Natural killer cell (primary cell): ENCODE results near the gene PHETA1. TPM values are rescaled to one million over a fixed set of nuclear protein-coding genes. Genes with fewer than 3 reads are reported as not detected.
"Not testable (repeated sequence)": the region's sequence is repeated elsewhere in the genome, so short reads cannot be mapped to it uniquely, and the experiment has no call there.

Source experiments
- ATAC-seq, 3 donors: fragments of 150-1000 bp in 2 of 3; fragments of 200-7000 bp in 1 of 3; cut with Tn5 transposase; 1 replicate in 1 of 3; 2 replicates in 2 of 3; pipeline ENCODE4 v1.10.0; 2021; ENCODE audit warnings: mild to moderate bottlenecking in 2 of 3, moderate library complexity in 2 of 3
- DNase-seq, 2 donors: peaks; one replicate each; pipeline versions ENCODE4 v3.0.0 to v3.0.0-alpha.2; 2013 to 2021; ENCODE audit warnings: mixed read lengths in 1 of 2
- H3K27ac ChIP-seq: one replicate; pipeline ENCODE4 v1.5.1; 2013; ENCODE audit warnings: mild to moderate bottlenecking, low read length
- H3K27me3 ChIP-seq: one replicate; pipeline ENCODE4 v1.6.1; 2013; ENCODE audit warnings: low read length; ENCODE audit not compliant: control insufficient read depth, insufficient read depth
- H3K36me3 ChIP-seq: one replicate; pipeline ENCODE4 v1.6.1; 2013; ENCODE audit warnings: low read length; ENCODE audit not compliant: control insufficient read depth, insufficient read depth
- H3K4me1 ChIP-seq: one replicate; pipeline ENCODE4 v1.6.1; 2013; ENCODE audit warnings: low read length; ENCODE audit not compliant: control insufficient read depth, insufficient read depth
- H3K4me3 ChIP-seq: one replicate; pipeline ENCODE4 v1.5.1; 2013; ENCODE audit warnings: low read length
- H3K9me3 ChIP-seq: one replicate; pipeline ENCODE4 v1.6.1; 2013; ENCODE audit warnings: low read length; ENCODE audit not compliant: control insufficient read depth, insufficient read depth
- H3K27ac Mint-ChIP-seq, 2 donors: one replicate each; pipeline ENCODE4 v1.8.0; 2022; ENCODE audit warnings: mild to moderate bottlenecking in 2 of 2, mixed read lengths in 2 of 2, moderate library complexity in 1 of 2
- H3K27me3 Mint-ChIP-seq, 2 donors: one replicate each; pipeline ENCODE4 v1.8.0; 2022; ENCODE audit warnings: low read depth in 2 of 2, mixed read lengths in 2 of 2
- H3K36me3 Mint-ChIP-seq: one replicate; pipeline ENCODE4 v1.8.0; 2022; ENCODE audit warnings: mixed read lengths
- H3K4me1 Mint-ChIP-seq, 2 donors: one replicate each; pipeline ENCODE4 v1.8.0; 2022; ENCODE audit warnings: mixed read lengths in 2 of 2
- H3K4me3 Mint-ChIP-seq: one replicate; pipeline ENCODE4 v1.8.0; 2022; ENCODE audit warnings: mild to moderate bottlenecking, moderate library complexity, mixed read lengths
- H3K9me3 Mint-ChIP-seq, 2 donors: one replicate each; pipeline ENCODE4 v1.8.0; 2022; ENCODE audit warnings: mixed read lengths in 2 of 2
- WGBS: methylation state at CpG from one replicate; pipeline ENCODE4 v1.1.7; 2013; ENCODE audit warnings: missing lambda C conversion rate; ENCODE audit not compliant: insufficient coverage; 5-methylcytosine and 5-hydroxymethylcytosine counted together
- intact Hi-C: fragments of 100-400 bp; cut with micrococcal nuclease; formaldehyde crosslinking; loops from one replicate; pipeline ENCODE4 v1.14.2; 2022
- total RNA-seq, 4 donors: library from RNA; stranded (reverse); fragments of 120-200 nt in 1 of 4; gene quantifications; one replicate each; pipeline versions ENCODE4 v1.2.3 to v1.2.4, GENCODE V29; 2013 to 2022
- TF ChIP-seq, protein P1 (sequence below): fragments of 200-600 bp; IDR thresholded peaks from one replicate; pipeline ENCODE4 v1.8.0; 2022; ENCODE audit warnings: antibody characterized with exemption

Gene PHETA1
- total RNA-seq, 3 donors from 2014 or later (not counting 1 experiment from before 2014, with no cell fraction given), result 3.4 to 3.8 (median 3.5) TPM

DNA sequence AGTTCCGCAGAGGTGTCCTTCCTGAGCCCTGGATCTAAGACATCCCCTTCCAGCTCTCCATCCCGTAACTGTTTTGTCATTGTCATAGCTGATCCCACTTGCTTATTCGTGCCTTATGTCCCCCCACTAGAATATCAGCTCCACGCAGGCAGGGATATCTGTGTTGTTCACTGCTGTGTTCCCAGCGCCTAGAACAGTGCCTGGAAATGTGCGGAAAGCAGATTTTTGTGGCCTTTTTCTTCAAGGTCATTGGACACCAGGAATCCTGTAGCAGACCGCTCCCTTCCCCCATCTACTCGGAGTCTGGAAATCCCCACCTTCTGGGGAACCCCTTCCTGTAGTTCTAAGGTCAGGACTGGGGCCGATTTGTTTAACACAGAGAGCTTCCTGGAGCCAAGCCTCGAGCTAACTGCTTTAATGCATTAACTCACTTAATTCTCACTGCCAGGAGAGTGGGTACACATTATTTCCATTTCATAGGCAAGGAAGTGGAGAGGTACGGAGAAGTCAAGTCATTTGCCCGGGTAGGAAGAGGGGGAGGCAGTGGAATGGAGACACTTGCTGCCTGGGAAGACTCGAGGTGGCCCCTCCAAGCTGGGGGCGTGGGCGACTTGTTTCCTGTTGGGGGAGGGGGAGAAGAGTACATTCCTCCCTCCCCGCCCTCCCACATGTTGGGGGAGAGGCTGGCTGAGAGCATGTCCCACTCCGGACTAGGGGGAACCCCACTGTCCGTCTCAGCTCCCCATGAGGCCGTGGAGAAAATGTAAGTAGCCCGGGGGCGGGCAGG, 35.7 kb upstream of the PHETA1 start:
- Histone ChIP-seq H3K36me3 (no peaks in the 10 kb centered on the region), H3K4me1 (peaks cover 59% of the 10 kb centered on the region), H3K27me3 (no peaks in the 10 kb centered on the region), H3K27ac (peak overlapping the region; percentile 62), H3K9me3 (no peaks in the 10 kb centered on the region), H3K4me3 (peak overlapping the region; percentile 37)
- H3K27ac Mint-ChIP-seq, result peak overlapping the region; percentile 91 to 96
- DNase-seq (peak; percentile 27 to 81), ATAC-seq (no peak)
- peak overlapping the region; percentile 95 for H3K4me3 Mint-ChIP-seq
- peaks cover 45 to 68% of the 10 kb centered on the region in 2 donors for H3K4me1 Mint-ChIP-seq
- H3K27me3 Mint-ChIP-seq, result peaks cover 6 to 8% of the 10 kb centered on the region in 2 donors
- intact Hi-C loops, result loop anchor here (1.0 kb wide), 1 partner anchor 30 kb away; no protein-coding TSS in a partner anchor
- H3K36me3 Mint-ChIP-seq, result no peaks in the 10 kb centered on the region
- TF ChIP-seq, protein P1, sequence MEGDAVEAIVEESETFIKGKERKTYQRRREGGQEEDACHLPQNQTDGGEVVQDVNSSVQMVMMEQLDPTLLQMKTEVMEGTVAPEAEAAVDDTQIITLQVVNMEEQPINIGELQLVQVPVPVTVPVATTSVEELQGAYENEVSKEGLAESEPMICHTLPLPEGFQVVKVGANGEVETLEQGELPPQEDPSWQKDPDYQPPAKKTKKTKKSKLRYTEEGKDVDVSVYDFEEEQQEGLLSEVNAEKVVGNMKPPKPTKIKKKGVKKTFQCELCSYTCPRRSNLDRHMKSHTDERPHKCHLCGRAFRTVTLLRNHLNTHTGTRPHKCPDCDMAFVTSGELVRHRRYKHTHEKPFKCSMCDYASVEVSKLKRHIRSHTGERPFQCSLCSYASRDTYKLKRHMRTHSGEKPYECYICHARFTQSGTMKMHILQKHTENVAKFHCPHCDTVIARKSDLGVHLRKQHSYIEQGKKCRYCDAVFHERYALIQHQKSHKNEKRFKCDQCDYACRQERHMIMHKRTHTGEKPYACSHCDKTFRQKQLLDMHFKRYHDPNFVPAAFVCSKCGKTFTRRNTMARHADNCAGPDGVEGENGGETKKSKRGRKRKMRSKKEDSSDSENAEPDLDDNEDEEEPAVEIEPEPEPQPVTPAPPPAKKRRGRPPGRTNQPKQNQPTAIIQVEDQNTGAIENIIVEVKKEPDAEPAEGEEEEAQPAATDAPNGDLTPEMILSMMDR, result no peak
- WGBS, result 33% methylated on average over 17 of the region's 21 CpGs
- H3K9me3 Mint-ChIP-seq, result no peaks in the 10 kb centered on the region

DNA sequence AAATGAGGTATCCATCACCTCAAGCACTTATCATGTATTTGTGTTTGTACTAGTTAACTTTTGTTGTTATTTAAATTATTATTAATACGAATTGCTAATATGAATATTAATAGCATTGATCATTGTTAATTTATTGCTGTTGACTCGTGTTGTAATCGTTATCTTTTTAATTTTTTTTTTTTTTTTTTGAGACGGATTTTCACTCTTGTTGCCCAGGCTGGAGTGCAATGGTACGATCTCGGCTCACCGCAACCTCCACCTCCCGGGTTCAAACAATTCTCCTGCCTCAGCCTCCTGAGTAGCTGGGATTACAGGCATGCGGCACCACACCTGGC, 33.6 kb upstream of the PHETA1 start:
- peaks cover 42% of the 10 kb centered on the region for H3K4me1 ChIP-seq
- H3K36me3 ChIP-seq, H3K4me3 Mint-ChIP-seq, ATAC-seq, H3K27me3 Mint-ChIP-seq, H3K9me3 ChIP-seq, H3K4me3 ChIP-seq, H3K27me3 ChIP-seq, H3K9me3 Mint-ChIP-seq, DNase-seq, H3K27ac ChIP-seq, H3K36me3 Mint-ChIP-seq, intact Hi-C loops: not testable (repeated sequence)
- peak overlapping the region in 1 of 2 donors; percentile 96 for H3K27ac Mint-ChIP-seq
- peaks cover 27 to 49% of the 10 kb centered on the region in 2 donors for H3K4me1 Mint-ChIP-seq
- WGBS, result 80% methylated on average over 3 of the region's 9 CpGs

DNA sequence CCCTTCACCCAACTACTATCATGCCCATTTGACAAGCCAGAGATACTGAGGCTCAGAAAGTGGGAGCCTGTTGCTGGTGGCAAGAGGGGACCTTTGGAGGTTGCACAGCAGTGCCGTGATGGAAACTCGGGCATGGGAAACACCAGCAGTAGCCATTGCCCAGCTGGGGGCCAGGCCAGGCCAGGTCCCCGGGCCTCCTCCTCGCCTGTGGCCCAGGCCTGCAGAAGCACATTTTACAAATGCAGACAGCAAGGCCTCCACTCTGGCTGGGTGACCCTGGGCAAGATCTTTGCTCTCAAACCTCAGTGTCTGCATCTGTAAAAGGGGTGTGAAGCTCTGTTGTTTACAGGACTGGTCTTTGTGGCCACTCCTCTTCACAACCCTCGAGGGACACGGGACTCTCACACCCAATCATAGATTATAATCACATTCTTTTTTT, 32.3 kb upstream of the PHETA1 start:
- H3K9me3 ChIP-seq, result no peaks in the 10 kb centered on the region
- no peak overlapping the region for H3K4me3 ChIP-seq
- H3K36me3 ChIP-seq, result no peaks in the 10 kb centered on the region
- no peak overlapping the region for H3K27ac ChIP-seq
- Mint-ChIP-seq H3K4me1 (peaks cover 20 to 47% of the 10 kb centered on the region in 2 donors), H3K9me3 (no peaks in the 10 kb centered on the region), H3K27me3 (peaks cover 6 to 9% of the 10 kb centered on the region in 2 donors), H3K27ac (no peak overlapping the region), H3K4me3 (no peak overlapping the region), H3K36me3 (no peaks in the 10 kb centered on the region)
- 78% methylated on average over 6 of the region's 6 CpGs for WGBS
- no peak for DNase-seq
- ATAC-seq, result no peak
- H3K27me3 ChIP-seq, result no peaks in the 10 kb centered on the region
- intact Hi-C loops, result no loop called here
- TF ChIP-seq, protein P1, result no peak
- peaks cover 41% of the 10 kb centered on the region for H3K4me1 ChIP-seq

DNA sequence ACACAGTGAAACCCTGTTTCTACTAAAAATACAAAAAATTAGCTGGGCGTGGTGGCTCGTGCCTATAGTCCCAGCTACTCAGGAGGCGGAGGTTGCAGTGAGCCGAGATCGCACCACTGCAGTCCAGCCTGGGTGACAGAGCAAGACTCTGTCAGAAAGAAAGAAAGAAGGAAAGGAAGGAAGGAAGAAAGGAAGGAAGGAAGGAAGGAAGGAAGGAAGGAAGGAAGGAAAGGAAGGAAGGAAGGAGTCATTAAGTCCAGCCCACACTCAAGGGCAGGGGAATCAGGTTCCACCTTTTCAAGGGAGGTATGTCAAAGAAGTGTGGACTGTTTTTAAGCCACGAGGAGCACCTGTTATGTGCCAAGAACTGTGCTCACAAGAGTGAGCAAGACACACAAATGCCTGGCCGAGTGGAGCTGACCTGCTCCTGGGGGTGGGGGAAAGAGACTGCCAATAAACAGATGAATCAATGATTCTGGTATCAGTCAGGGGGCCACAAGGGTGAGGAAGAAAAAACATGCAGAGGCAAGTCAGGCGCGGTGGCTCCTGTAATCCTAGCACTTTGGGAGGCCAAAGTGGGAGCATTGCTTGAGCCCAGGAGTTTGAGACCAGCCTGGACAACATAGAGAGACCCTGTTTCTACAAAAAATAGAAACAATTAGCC, 31.0 kb upstream of the PHETA1 start:
- intact Hi-C loops, ATAC-seq, H3K27me3 Mint-ChIP-seq, H3K27ac ChIP-seq, H3K36me3 Mint-ChIP-seq, H3K4me3 ChIP-seq, H3K36me3 ChIP-seq, H3K9me3 Mint-ChIP-seq, DNase-seq, H3K27me3 ChIP-seq, H3K9me3 ChIP-seq: not testable (repeated sequence)
- peaks cover 37% of the 10 kb centered on the region for H3K4me1 ChIP-seq
- H3K27ac Mint-ChIP-seq, result peak overlapping the region in 1 of 2 donors; percentile 68
- peaks cover 20 to 42% of the 10 kb centered on the region in 2 donors for H3K4me1 Mint-ChIP-seq
- H3K4me3 Mint-ChIP-seq, result peak overlapping the region; percentile 4
- 91% methylated on average over 9 of the region's 9 CpGs for WGBS
